ENCODE results near the gene MACROH2A1. TPM values are rescaled to one million over a fixed set of nuclear protein-coding genes. Genes with fewer than 3 reads are reported as not detected.

MACROH2A1 gene
- total RNA-seq, 1 donor from 2014 or later: 103 TPM

GRCh38 chr5:135341696-135342550 lies 57.1 kb downstream of the MACROH2A1 start:
- H3K27me3 ChIP-seq (ENCODE audit: low read depth): no peaks in the 10 kb centered on the region
- intact Hi-C loops (cut with micrococcal nuclease): no loop called here
- peaks cover 10% of the 10 kb centered on the region for H3K4me1 ChIP-seq
- TF ChIP-seq, protein P1, sequence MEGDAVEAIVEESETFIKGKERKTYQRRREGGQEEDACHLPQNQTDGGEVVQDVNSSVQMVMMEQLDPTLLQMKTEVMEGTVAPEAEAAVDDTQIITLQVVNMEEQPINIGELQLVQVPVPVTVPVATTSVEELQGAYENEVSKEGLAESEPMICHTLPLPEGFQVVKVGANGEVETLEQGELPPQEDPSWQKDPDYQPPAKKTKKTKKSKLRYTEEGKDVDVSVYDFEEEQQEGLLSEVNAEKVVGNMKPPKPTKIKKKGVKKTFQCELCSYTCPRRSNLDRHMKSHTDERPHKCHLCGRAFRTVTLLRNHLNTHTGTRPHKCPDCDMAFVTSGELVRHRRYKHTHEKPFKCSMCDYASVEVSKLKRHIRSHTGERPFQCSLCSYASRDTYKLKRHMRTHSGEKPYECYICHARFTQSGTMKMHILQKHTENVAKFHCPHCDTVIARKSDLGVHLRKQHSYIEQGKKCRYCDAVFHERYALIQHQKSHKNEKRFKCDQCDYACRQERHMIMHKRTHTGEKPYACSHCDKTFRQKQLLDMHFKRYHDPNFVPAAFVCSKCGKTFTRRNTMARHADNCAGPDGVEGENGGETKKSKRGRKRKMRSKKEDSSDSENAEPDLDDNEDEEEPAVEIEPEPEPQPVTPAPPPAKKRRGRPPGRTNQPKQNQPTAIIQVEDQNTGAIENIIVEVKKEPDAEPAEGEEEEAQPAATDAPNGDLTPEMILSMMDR (IDR thresholded peaks at IDR 0.05; ENCODE audit: borderline replicate concordance): no peak
- no peak overlapping the region for H3K27ac ChIP-seq (replicated peaks)
- no peak for DNase-seq
- peaks cover 100% of the 10 kb centered on the region for H3K36me3 ChIP-seq
- H3K4me3 ChIP-seq: no peak overlapping the region
- no peaks in the 10 kb centered on the region for H3K9me3 ChIP-seq (replicated peaks)

DNA sequence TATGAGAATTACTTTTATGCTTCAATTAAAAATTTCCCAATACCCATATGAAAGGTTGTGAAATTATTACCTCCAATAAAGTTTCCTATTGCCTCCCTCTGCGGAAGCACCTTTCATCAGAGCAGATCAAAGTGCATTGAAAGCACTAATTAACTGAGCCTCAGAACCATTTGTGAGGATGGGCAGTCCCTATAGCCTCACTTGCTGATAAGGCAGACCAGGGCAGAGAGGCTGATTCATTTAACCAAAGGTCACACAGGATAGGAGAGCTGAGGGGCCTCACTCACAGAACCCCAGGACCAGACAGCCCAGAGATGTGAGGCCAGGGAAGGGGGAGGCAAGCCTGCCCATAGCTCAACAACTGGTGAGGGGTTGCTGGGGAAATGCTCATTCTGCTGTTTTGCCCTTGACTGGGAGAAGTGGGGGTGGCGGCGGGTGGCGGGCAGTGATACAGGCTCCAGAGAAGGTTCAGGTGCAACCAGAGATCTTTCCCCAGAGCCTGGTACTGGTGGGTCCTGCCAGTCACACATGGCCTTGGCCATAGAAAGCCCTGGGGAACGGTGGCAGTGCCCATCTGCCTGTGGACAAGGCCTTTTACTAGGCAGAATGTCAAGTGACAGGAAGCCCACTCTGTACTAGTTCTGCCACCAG lies 57.9 kb downstream of the MACROH2A1 start:
- Histone ChIP-seq H3K27ac (replicated peaks) (no peak overlapping the region), H3K36me3 (peaks cover 100% of the 10 kb centered on the region), H3K4me3 (no peak overlapping the region), H3K27me3 (ENCODE audit: low read depth) (no peaks in the 10 kb centered on the region), H3K4me1 (peaks cover 18% of the 10 kb centered on the region), H3K9me3 (replicated peaks) (no peaks in the 10 kb centered on the region)
- intact Hi-C loops (cut with micrococcal nuclease): no loop called here
- DNase-seq: no peak
- TF ChIP-seq, protein P1 (IDR thresholded peaks at IDR 0.05; ENCODE audit: borderline replicate concordance): no peak

DNA sequence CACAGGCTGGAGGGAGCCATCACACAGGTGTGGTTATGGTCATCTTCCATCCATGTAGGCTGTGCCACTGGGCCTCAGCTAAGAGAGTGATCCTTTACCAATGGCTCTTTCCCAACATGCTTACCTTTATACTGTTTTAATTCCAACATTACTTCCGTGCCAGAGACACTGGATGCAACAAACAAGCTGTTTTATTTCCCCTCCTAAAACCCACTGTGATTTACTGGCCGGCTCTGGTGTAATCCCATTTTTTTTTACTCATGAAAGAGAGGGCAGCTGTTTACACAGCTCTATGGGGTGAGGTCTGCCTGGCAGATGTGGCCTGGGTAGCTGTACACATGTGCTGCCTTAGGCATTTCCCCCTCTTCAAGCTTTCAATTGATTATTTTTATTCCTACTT lies 58.5 kb downstream of the MACROH2A1 start:
- Histone ChIP-seq H3K27me3 (ENCODE audit: low read depth) (no peaks in the 10 kb centered on the region), H3K27ac (replicated peaks) (no peak overlapping the region), H3K4me1 (peaks cover 23% of the 10 kb centered on the region), H3K4me3 (no peak overlapping the region), H3K36me3 (peaks cover 98% of the 10 kb centered on the region), H3K9me3 (replicated peaks) (no peaks in the 10 kb centered on the region)
- intact Hi-C loops (cut with micrococcal nuclease): no loop called here
- no peak for DNase-seq
- TF ChIP-seq, protein P1 (IDR thresholded peaks at IDR 0.05; ENCODE audit: borderline replicate concordance): no peak

GRCh38 chr5:135339623-135340022 lies 59.4 kb downstream of the MACROH2A1 start:
- Histone ChIP-seq H3K27ac (replicated peaks) (no peak overlapping the region), H3K36me3 (peaks cover 94% of the 10 kb centered on the region), H3K9me3 (replicated peaks) (no peaks in the 10 kb centered on the region), H3K27me3 (ENCODE audit: low read depth) (no peaks in the 10 kb centered on the region), H3K4me1 (peaks cover 26% of the 10 kb centered on the region), H3K4me3 (no peak overlapping the region)
- no peak for DNase-seq
- TF ChIP-seq, protein P1 (IDR thresholded peaks at IDR 0.05; ENCODE audit: borderline replicate concordance): no peak
- intact Hi-C loops (cut with micrococcal nuclease): no loop called here

DNA sequence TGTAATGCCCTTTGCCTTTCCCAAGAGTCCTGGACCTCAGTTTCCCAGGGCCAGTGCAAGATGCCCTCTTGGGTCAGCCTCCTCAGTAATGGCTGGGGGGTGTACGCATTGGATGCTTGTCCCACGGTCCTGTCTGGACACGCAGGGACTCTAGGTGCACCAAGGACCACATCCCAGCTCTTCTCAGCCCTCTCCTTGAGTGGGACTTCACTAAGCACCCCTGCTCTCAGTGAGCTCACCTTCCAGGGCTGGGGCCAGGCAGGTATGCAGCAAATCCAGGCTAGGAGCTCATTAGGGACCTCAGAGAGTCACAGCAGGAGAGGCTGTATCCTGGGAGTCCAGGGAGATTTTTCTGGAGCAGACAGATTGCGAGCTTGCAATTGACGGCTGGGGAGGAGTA lies 59.8 kb downstream of the MACROH2A1 start:
- Histone ChIP-seq H3K27ac (replicated peaks) (no peak overlapping the region), H3K4me1 (peaks cover 26% of the 10 kb centered on the region), H3K27me3 (ENCODE audit: low read depth) (no peaks in the 10 kb centered on the region), H3K4me3 (no peak overlapping the region), H3K36me3 (peaks cover 92% of the 10 kb centered on the region), H3K9me3 (replicated peaks) (no peaks in the 10 kb centered on the region)
- DNase-seq: no peak
- TF ChIP-seq, protein P1 (IDR thresholded peaks at IDR 0.05; ENCODE audit: borderline replicate concordance): no peak
- intact Hi-C loops (cut with micrococcal nuclease): no loop called here

Measured in left ventricle myocardium inferior (tissue), 1 donor.